DND-41 (cell line): ENCODE results near the gene PELI1.

Experiments used
- CTCF ChIP-seq: IDR thresholded peaks from 2 replicates; pipeline ENCODE4 v1.5.1; 2012; ENCODE audit warnings: borderline replicate concordance, low read length, moderate library complexity, mild to moderate bottlenecking; ENCODE audit not compliant: poor library complexity, severe bottlenecking; ENCODE audit errors: extremely low read depth
- EZH2 ChIP-seq: IDR thresholded peaks from 3 replicates; pipeline ENCODE4 v1.6.1; 2012; ENCODE audit warnings: borderline replicate concordance, low read depth, mild to moderate bottlenecking, moderate library complexity, low read length, inconsistent platforms; ENCODE audit not compliant: severe bottlenecking

- no peak for TF ChIP-seq EZH2
- TF ChIP-seq CTCF = no peak
Measured at GRCh38 chr2:64143169-64144056, 807 bp downstream of the PELI1 start.
